Fibroblast of skin of abdomen (primary cell): ENCODE results near the gene TULP1.

Experiments
- DNase-seq: peaks from one replicate; pipeline ENCODE4 v3.0.0-alpha.2; 2013

Gene TULP1

GRCh38 chr6:35496036-35496840, 16.5 kb downstream of the TULP1 start:
- DNase-seq = no peak

GRCh38 chr6:35495258-35496035, 17.2 kb downstream of the TULP1 start:
- DNase-seq = no peak

GRCh38 chr6:35494161-35494563, 18.5 kb downstream of the TULP1 start:
- no peak for DNase-seq

GRCh38 chr6:35493307-35493983, 19.3 kb downstream of the TULP1 start:
- DNase-seq = no peak

- no peak for DNase-seq
These were observed 19.8 kb downstream of the TULP1 start for GRCh38 chr6:35492974-35493284.

- peak; percentile 57 for DNase-seq
These were observed 20.3 kb downstream of the TULP1 start for GRCh38 chr6:35492258-35492973.

GRCh38 chr6:35491558-35492257, 21.0 kb downstream of the TULP1 start:
- DNase-seq = no peak

- DNase-seq = no peak
These were observed 21.7 kb downstream of the TULP1 start for GRCh38 chr6:35490821-35491557.

- peak; percentile 96 for DNase-seq
These were observed 22.5 kb downstream of the TULP1 start for GRCh38 chr6:35489995-35490791.

- no peak for DNase-seq
These were observed 23.6 kb downstream of the TULP1 start for GRCh38 chr6:35489066-35489465.

GRCh38 chr6:35488517-35488862, 24.2 kb downstream of the TULP1 start:
- no peak for DNase-seq

GRCh38 chr6:35487658-35488516, 24.8 kb downstream of the TULP1 start:
- DNase-seq = peak; percentile 58

GRCh38 chr6:35486005-35486925, 26.4 kb downstream of the TULP1 start:
- no peak for DNase-seq

- DNase-seq = peak; percentile 82
These were observed 27.3 kb downstream of the TULP1 start for GRCh38 chr6:35485402-35485877.

- no peak for DNase-seq
These were observed 27.7 kb downstream of the TULP1 start for GRCh38 chr6:35484921-35485392.

GRCh38 chr6:35483893-35484645, 28.6 kb downstream of the TULP1 start:
- no peak for DNase-seq

- DNase-seq = no peak
These were observed 29.2 kb downstream of the TULP1 start for GRCh38 chr6:35483490-35483889.
